Stomach (tissue), 9 donors: Measurements from ENCODE around the gene GALNT17. TPM values are rescaled to one million over a fixed set of nuclear protein-coding genes. Genes with fewer than 3 reads are reported as not detected.
A peak's percentile ranks its signal among the peaks of the same experiment; 100 is the strongest.

Source experiments
- DNase-seq, 2 donors: peaks; one replicate each; pipeline versions ENCODE4 v3.0.0 to v3.0.0-alpha.2; 2013 to 2019
- H3K27ac ChIP-seq, 5 donors: fragments of 200-600 bp in 4 of 5; sonication (generic) in 4 of 5; one replicate each; pipeline ENCODE4 v1.5.1; 2013 to 2019; ENCODE audit warnings: mild to moderate bottlenecking in 1 of 5, moderate library complexity in 1 of 5
- H3K27me3 ChIP-seq, 3 donors: fragments of 200-600 bp; sonication (generic); one replicate each; pipeline ENCODE4 v1.5.1; 2017 to 2019; ENCODE audit warnings: mixed run types in 1 of 3
- H3K36me3 ChIP-seq, 4 donors: fragments of 200-600 bp; sonication (generic); 1 replicate in 3 of 4; 2 replicates in 1 of 4; pipeline ENCODE4 v1.5.1; 2016 to 2019
- H3K4me1 ChIP-seq, 4 donors: fragments of 200-600 bp; sonication (generic); one replicate each; pipeline ENCODE4 v1.5.1; 2016 to 2019
- H3K4me3 ChIP-seq, 4 donors: fragments of 200-600 bp; sonication (generic) in 3 of 4; one replicate each; pipeline ENCODE4 v1.5.1; 2016 to 2019; ENCODE audit warnings: mild to moderate bottlenecking in 1 of 4
- H3K9me3 ChIP-seq, 4 donors: fragments of 200-600 bp; sonication (generic); one replicate each; pipeline ENCODE4 v1.5.1; 2016 to 2019
- EP300 ChIP-seq: sonication (generic); formaldehyde crosslinking; IDR thresholded peaks from one replicate; pipeline ENCODE4 v1.6.1; 2017; ENCODE audit warnings: antibody characterized with exemption
- POLR2A ChIP-seq, 4 donors: fragments of 450-650 bp; IDR thresholded peaks; one replicate each; pipeline ENCODE4 v1.6.1; 2016; ENCODE audit warnings: antibody characterized with exemption in 4 of 4, control low read depth in 2 of 4, mild to moderate bottlenecking in 1 of 4, moderate library complexity in 1 of 4
- POLR2AphosphoS5 ChIP-seq, 3 donors: sonication (generic); formaldehyde crosslinking; IDR thresholded peaks; one replicate each; pipeline ENCODE4 v1.6.1; 2016; ENCODE audit warnings: antibody characterized with exemption in 3 of 3
- WGBS, 5 donors: extraction: QIAGEN DNeasy Blood & Tissue Kit in 3 of 5; methylation state at CpG; one replicate each; pipeline versions ENCODE4 v1.1.5 to v1.1.7; 2013 to 2018; 5-methylcytosine and 5-hydroxymethylcytosine counted together
- intact Hi-C: fragments of 100-400 bp; cut with DNase I; formaldehyde crosslinking; loops from one replicate; pipeline ENCODE4 v1.15.1; 2023; ENCODE audit warnings: low total_unique reads
- polyA plus RNA-seq, 3 donors: library from polyadenylated mRNA; stranded (reverse); fragments of 200-250 nt; gene quantifications; one replicate each; pipeline ENCODE4 v1.2.3, GENCODE V29; 2013
- total RNA-seq, 5 donors: library from RNA; depleted of rRNA; stranded (reverse); fragments of >200 nt; gene quantifications; one replicate each; pipeline versions ENCODE4 v1.1.0 to v1.2.3, GENCODE V29; 2014 to 2016
- TF ChIP-seq, protein P1 (sequence below), 7 experiments: fragments of 450-650 bp in 4 of 7; fragments of 200-600 bp in 3 of 7; sonication (generic) in 3 of 7; IDR thresholded peaks; one replicate each; pipeline ENCODE4 v1.5.1; 2016 to 2019; ENCODE audit warnings: antibody characterized with exemption in 7 of 7, control low read depth in 2 of 7, mild to moderate bottlenecking in 1 of 7
- donor health status: healthy with polysubstance abuse.
- donor health status: Bipolar disorder and iron deficiency.
- donor health status: healthy.

GALNT17 gene
- total and polyA plus RNA-seq, 8 donors: 0.76 to 12.5 (median 1.6) TPM; not detected in 1

DNA sequence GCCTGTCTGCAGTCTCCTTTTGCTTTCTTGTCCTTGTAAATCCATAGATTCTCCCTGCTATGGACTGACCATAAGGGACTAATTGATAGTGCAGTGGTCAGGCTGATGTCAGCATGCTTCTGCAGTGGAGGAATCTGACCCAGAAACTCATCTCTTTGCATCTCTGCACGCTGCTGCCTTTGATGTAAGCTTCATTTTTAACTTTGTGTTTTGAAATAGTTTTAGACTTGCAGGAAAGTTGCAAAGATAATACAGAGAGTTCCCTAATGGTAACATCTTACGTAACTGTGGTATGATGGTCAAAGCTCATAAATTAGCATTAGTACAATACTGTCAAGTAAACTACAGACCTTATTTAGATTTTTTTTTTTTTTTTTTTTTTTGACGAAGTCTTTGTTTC is 89.6 kb downstream of the GALNT17 start:
- H3K27me3 ChIP-seq: no peaks in the 10 kb centered on the region
- 54 to 77% (median 71%) methylated on average over 3 of the region's 3 CpGs for WGBS, 5 donors
- H3K4me3 ChIP-seq: no peak overlapping the region
- TF ChIP-seq EP300 (no peak), POLR2AphosphoS5 (IDR thresholded peaks at IDR 0.05) (no peak), POLR2A (IDR thresholded peaks at IDR 0.05) (no peak)
- TF ChIP-seq, protein P1, sequence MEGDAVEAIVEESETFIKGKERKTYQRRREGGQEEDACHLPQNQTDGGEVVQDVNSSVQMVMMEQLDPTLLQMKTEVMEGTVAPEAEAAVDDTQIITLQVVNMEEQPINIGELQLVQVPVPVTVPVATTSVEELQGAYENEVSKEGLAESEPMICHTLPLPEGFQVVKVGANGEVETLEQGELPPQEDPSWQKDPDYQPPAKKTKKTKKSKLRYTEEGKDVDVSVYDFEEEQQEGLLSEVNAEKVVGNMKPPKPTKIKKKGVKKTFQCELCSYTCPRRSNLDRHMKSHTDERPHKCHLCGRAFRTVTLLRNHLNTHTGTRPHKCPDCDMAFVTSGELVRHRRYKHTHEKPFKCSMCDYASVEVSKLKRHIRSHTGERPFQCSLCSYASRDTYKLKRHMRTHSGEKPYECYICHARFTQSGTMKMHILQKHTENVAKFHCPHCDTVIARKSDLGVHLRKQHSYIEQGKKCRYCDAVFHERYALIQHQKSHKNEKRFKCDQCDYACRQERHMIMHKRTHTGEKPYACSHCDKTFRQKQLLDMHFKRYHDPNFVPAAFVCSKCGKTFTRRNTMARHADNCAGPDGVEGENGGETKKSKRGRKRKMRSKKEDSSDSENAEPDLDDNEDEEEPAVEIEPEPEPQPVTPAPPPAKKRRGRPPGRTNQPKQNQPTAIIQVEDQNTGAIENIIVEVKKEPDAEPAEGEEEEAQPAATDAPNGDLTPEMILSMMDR (IDR thresholded peaks at IDR 0.05): no peak
- no peaks in the 10 kb centered on the region for H3K4me1 ChIP-seq
- intact Hi-C loops: no loop called here
- DNase-seq: no peak
- H3K36me3 ChIP-seq: no peaks in the 10 kb centered on the region
- peak overlapping the region in 1 of 5 donors; percentile 65 for H3K27ac ChIP-seq
- peaks cover 0 to 52% (median 16%) of the 10 kb centered on the region in 4 donors for H3K9me3 ChIP-seq

DNA sequence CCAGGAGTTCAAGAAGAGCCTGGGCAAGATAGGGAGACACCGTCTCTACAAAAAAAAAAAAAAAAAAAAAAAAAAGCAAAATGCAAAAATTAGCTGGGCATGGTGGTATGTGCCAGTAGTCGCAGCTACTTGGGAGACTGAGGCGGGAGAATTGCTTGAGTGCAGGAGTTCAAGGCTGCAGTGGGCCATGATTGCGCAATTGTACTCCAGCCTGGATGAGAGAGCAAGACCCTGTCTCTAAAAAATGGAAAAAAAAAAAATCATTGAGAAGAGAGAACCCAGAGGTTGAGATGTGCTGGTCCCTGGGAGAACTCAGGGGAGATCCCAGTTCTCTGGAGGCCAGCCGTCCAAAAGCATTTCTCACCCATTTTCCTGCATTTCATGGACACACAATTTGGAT is 95.2 kb downstream of the GALNT17 start:
- H3K36me3 ChIP-seq: no peaks in the 10 kb centered on the region
- no peak for TF ChIP-seq POLR2A (IDR thresholded peaks at IDR 0.05)
- no peak for TF ChIP-seq EP300
- TF ChIP-seq, protein P1 (IDR thresholded peaks at IDR 0.05): no peak
- no peak for TF ChIP-seq POLR2AphosphoS5 (IDR thresholded peaks at IDR 0.05)
- no peak overlapping the region for H3K4me3 ChIP-seq
- DNase-seq: no peak
- H3K9me3 ChIP-seq: peaks cover 6 to 69% (median 30%) of the 10 kb centered on the region in 4 donors
- H3K27me3 ChIP-seq: no peaks in the 10 kb centered on the region
- 79 to 90% (median 88%) methylated on average over 5 of the region's 5 CpGs for WGBS, 5 donors
- intact Hi-C loops: no loop called here
- H3K27ac ChIP-seq: no peak overlapping the region
- H3K4me1 ChIP-seq: no peaks in the 10 kb centered on the region

DNA sequence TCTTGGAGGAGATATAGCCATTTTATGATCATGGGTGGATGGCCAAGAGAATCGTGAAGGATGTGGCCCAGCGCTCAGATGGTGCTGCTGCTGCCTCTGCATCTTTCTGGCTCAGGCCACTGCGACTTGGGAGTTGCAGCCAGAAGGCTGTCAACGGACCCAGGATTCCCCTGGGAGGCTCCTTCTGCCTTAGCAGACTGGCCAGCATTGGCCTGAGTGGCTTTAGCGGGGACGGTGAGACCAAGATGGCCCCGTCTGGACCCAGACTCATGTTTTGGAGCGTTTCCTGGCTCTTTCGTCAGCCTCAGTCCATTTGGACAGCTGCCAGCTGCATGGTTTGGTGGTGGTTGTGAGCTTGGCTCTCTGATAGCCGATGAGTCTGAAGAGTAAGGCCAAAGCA is 97.2 kb downstream of the GALNT17 start:
- Histone ChIP-seq H3K4me1 (no peaks in the 10 kb centered on the region), H3K4me3 (no peak overlapping the region), H3K36me3 (no peaks in the 10 kb centered on the region), H3K27me3 (no peaks in the 10 kb centered on the region), H3K27ac (no peak overlapping the region), H3K9me3 (peaks cover 6 to 57% (median 33%) of the 10 kb centered on the region in 4 donors)
- intact Hi-C loops: no loop called here
- no peak for DNase-seq
- no peak for TF ChIP-seq POLR2A (IDR thresholded peaks at IDR 0.05)
- TF ChIP-seq EP300: no peak
- TF ChIP-seq, protein P1 (IDR thresholded peaks at IDR 0.05): no peak
- no peak for TF ChIP-seq POLR2AphosphoS5 (IDR thresholded peaks at IDR 0.05)
- 75 to 85% (median 78%) methylated on average over 10 of the region's 10 CpGs for WGBS, 5 donors

DNA sequence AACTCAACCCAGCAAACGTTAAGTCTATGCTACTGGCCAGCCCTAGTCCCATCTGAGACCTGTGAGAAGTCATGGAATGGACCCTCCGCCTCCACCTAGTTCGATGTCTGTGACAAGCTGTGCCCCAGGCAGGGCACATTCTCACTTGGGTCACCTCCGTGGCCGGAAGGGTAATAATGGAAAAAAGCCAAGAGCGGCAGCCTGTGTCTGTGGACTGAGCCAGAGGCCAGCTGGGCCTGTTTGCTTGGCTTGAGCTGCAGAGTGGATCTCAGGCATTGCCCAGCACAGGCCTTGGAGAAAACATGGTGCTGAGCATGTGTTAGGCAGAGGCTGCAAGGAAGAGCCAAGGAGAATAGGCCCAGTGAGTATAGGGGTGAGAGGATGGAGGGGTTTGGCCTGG is 97.8 kb downstream of the GALNT17 start:
- intact Hi-C loops: no loop called here
- WGBS, 5 donors: 68 to 82% (median 79%) methylated on average over 4 to 6 of the region's 6 CpGs

More for the DNA sequence above, 97.8 kb downstream of the GALNT17 start:
- Histone ChIP-seq H3K36me3 (no peaks in the 10 kb centered on the region), H3K27me3 (no peaks in the 10 kb centered on the region), H3K27ac (no peak overlapping the region), H3K4me3 (no peak overlapping the region), H3K4me1 (no peaks in the 10 kb centered on the region), H3K9me3 (peaks cover 6 to 55% (median 33%) of the 10 kb centered on the region in 4 donors)
- TF ChIP-seq POLR2A (IDR thresholded peaks at IDR 0.05) (no peak), EP300 (no peak), POLR2AphosphoS5 (IDR thresholded peaks at IDR 0.05) (no peak)
- TF ChIP-seq, protein P1 (IDR thresholded peaks at IDR 0.05): no peak
- no peak for DNase-seq
